HEK293 (cell line): ENCODE measurements around the gene FLRT1.
A peak's percentile ranks its signal among the peaks of the same experiment; 100 is the strongest.

Source experiments
- CTCF ChIA-PET: fragments of 350-600 bp; formaldehyde crosslinking; extraction: SDS; loops from one replicate; lab custom pipeline; 2021; ENCODE audit warnings: antibody characterized with exemption; lab: Yijun Ruan, JAX
- POLR2A ChIA-PET: fragments of 300-600 bp; formaldehyde crosslinking; extraction: SDS; loops from one replicate; lab custom pipeline; 2020; ENCODE audit warnings: antibody characterized with exemption, inconsistent platforms; lab: Yijun Ruan, JAX
- H3K27ac ChIP-seq: fragments of 200-500 bp; sonication (Bioruptor generic); 2 replicates; pipeline ENCODE4 v1.5.1; 2014; ENCODE audit warnings: low read depth, low read length, control low read depth, inconsistent platforms; ENCODE audit errors: extremely low read depth
- H3K36me3 ChIP-seq, 2 experiments: fragments of 200-500 bp in 1 of 2; sonication (Bioruptor generic) in 1 of 2; 1 replicate in 1 of 2; 2 replicates in 1 of 2; pipeline ENCODE4 v1.5.1; 2014 to 2017; ENCODE audit warnings: inconsistent platforms in 2 of 2, low read length in 2 of 2; ENCODE audit not compliant: control insufficient read depth in 2 of 2, insufficient read depth in 1 of 2
- H3K4me1 ChIP-seq: fragments of 200-500 bp; sonication (Bioruptor generic); 2 replicates; pipeline ENCODE4 v1.5.1; 2014; ENCODE audit warnings: mild to moderate bottlenecking, low read length, inconsistent platforms; ENCODE audit not compliant: control insufficient read depth, insufficient read depth
- H3K4me3 ChIP-seq: 2 replicates; pipeline ENCODE4 v1.5.1; 2011; ENCODE audit warnings: low read depth, mild to moderate bottlenecking, control low read depth, low read length, moderate library complexity
- H3K9me3 ChIP-seq: fragments of 200-500 bp; sonication (Bioruptor generic); 2 replicates; pipeline ENCODE4 v1.5.1; 2014; ENCODE audit warnings: low read depth, low read length, inconsistent platforms; ENCODE audit not compliant: control insufficient read depth, insufficient read depth
- GFI1B ChIP-seq: fragments of 450-650 bp; formaldehyde crosslinking; IDR thresholded peaks from 2 replicates; pipeline ENCODE4 v1.5.1; 2016; ENCODE audit warnings: missing biosample characterization, missing genetic modification characterization
- GLIS2 ChIP-seq: fragments of 450-650 bp; formaldehyde crosslinking; IDR thresholded peaks from 2 replicates; pipeline ENCODE4 v1.5.1; 2016; ENCODE audit warnings: missing biosample characterization, missing genetic modification characterization
- HIC1 ChIP-seq: fragments of 450-650 bp; formaldehyde crosslinking; IDR thresholded peaks from 2 replicates; pipeline ENCODE4 v1.5.1; 2016; ENCODE audit warnings: missing biosample characterization, missing genetic modification characterization
- KLF1 ChIP-seq: fragments of 450-650 bp; formaldehyde crosslinking; IDR thresholded peaks from 2 replicates; pipeline ENCODE4 v1.5.1; 2016; ENCODE audit warnings: missing biosample characterization, missing genetic modification characterization
- KLF16 ChIP-seq: fragments of 450-650 bp; formaldehyde crosslinking; IDR thresholded peaks from 2 replicates; pipeline ENCODE4 v1.5.1; 2017; ENCODE audit warnings: missing biosample characterization, missing genetic modification characterization
- KLF9 ChIP-seq: fragments of 450-650 bp; formaldehyde crosslinking; IDR thresholded peaks from 2 replicates; pipeline ENCODE4 v1.5.1; 2016; ENCODE audit warnings: missing biosample characterization, missing genetic modification characterization, low read depth
- OSR2 ChIP-seq: fragments of 450-650 bp; formaldehyde crosslinking; IDR thresholded peaks from 2 replicates; pipeline ENCODE4 v1.5.1; 2016; ENCODE audit warnings: missing biosample characterization, missing genetic modification characterization
- REST ChIP-seq: fragments of 450-650 bp; formaldehyde crosslinking; IDR thresholded peaks from 2 replicates; pipeline ENCODE4 v1.5.1; 2016; ENCODE audit warnings: missing biosample characterization, missing genetic modification characterization
- SCRT2 ChIP-seq: fragments of 450-650 bp; formaldehyde crosslinking; IDR thresholded peaks from 2 replicates; pipeline ENCODE4 v1.5.1; 2016; ENCODE audit warnings: missing biosample characterization, missing genetic modification characterization
- SP3 ChIP-seq: fragments of 450-650 bp; formaldehyde crosslinking; IDR thresholded peaks from 2 replicates; pipeline ENCODE4 v1.5.1; 2016; ENCODE audit warnings: missing biosample characterization, missing genetic modification characterization
- ZBTB26 ChIP-seq: fragments of 450-650 bp; formaldehyde crosslinking; optimal IDR thresholded peaks from 2 replicates; pipeline ENCODE3; 2016; ENCODE audit warnings: missing biosample characterization, mild to moderate bottlenecking, missing genetic modification characterization
- ZNF169 ChIP-seq: fragments of 450-650 bp; formaldehyde crosslinking; IDR thresholded peaks from 2 replicates; pipeline ENCODE4 v1.5.1; 2016; ENCODE audit warnings: missing biosample characterization, missing genetic modification characterization
- ZNF214 ChIP-seq: fragments of 450-650 bp; formaldehyde crosslinking; IDR thresholded peaks from 2 replicates; pipeline ENCODE4 v1.5.1; 2017; ENCODE audit warnings: missing biosample characterization, mild to moderate bottlenecking, missing genetic modification characterization, borderline replicate concordance
- ZNF248 ChIP-seq: fragments of 450-650 bp; formaldehyde crosslinking; IDR thresholded peaks from 2 replicates; pipeline ENCODE4 v1.5.1; 2017; ENCODE audit warnings: missing biosample characterization, missing genetic modification characterization
- ZNF335 ChIP-seq: fragments of 450-650 bp; formaldehyde crosslinking; conservative IDR thresholded peaks from 2 replicates; pipeline ENCODE4 v1.5.1; 2016; ENCODE audit warnings: missing biosample characterization, missing genetic modification characterization
- ZNF416 ChIP-seq: fragments of 450-650 bp; formaldehyde crosslinking; IDR thresholded peaks from 2 replicates; pipeline ENCODE4 v1.5.1; 2016; ENCODE audit warnings: missing biosample characterization, missing genetic modification characterization
- ZNF549 ChIP-seq: fragments of 450-650 bp; IDR thresholded peaks from 2 replicates; pipeline ENCODE4 v1.5.1; 2018; ENCODE audit warnings: missing biosample characterization, missing genetic modification characterization, mild to moderate bottlenecking, inconsistent platforms, moderate library complexity
- ZNF555 ChIP-seq: fragments of 450-650 bp; formaldehyde crosslinking; conservative IDR thresholded peaks from 2 replicates; pipeline ENCODE4 v1.5.1; 2017; ENCODE audit warnings: missing biosample characterization, mild to moderate bottlenecking, missing genetic modification characterization, inconsistent platforms
- ZNF560 ChIP-seq: fragments of 450-650 bp; formaldehyde crosslinking; IDR thresholded peaks from 2 replicates; pipeline ENCODE4 v1.5.1; 2017; ENCODE audit warnings: missing biosample characterization, missing genetic modification characterization, borderline replicate concordance
- ZNF580 ChIP-seq: fragments of 450-650 bp; formaldehyde crosslinking; IDR thresholded peaks from 2 replicates; pipeline ENCODE4 v1.5.1; 2016; ENCODE audit warnings: missing biosample characterization, missing genetic modification characterization
- ZNF610 ChIP-seq: fragments of 450-650 bp; formaldehyde crosslinking; IDR thresholded peaks from 2 replicates; pipeline ENCODE4 v1.5.1; 2016; ENCODE audit warnings: missing biosample characterization, missing genetic modification characterization, borderline replicate concordance
- ZNF639 ChIP-seq: fragments of 450-650 bp; formaldehyde crosslinking; IDR thresholded peaks from 2 replicates; pipeline ENCODE4 v1.5.1; 2016; ENCODE audit warnings: missing biosample characterization, missing genetic modification characterization

The FLRT1 gene

GRCh38 chr11:64035576-64035975, at the start of gene FLRT1:
TSS of gene FLRT1 (plus strand) at chr11:64035931. CDS start at chr11:64116268, 80,337 bp downstream.
- Histone ChIP-seq H3K9me3 (no peaks in the 10 kb centered on the region), H3K36me3 (no peaks in the 10 kb centered on the region), H3K4me1 (no peaks in the 10 kb centered on the region), H3K4me3 (peak within 1 kb of the TSS; percentile 28), H3K27ac (no peak within 1 kb of the TSS)
- POLR2A ChIA-PET, result no interaction called here
- CTCF ChIA-PET, result interaction anchor here (0.9 kb wide), 1 partner anchor 34 kb away, joined by 3 read pairs; no protein-coding TSS in a partner anchor
- TF ChIP-seq KLF1 (tag by site-specific recombination) (no peak), ZNF580 (no peak), ZBTB26 (no peak), ZNF169 (tag by site-specific recombination) (no peak), ZNF560 (tag by site-specific recombination) (no peak), ZNF610 (tag by site-specific recombination) (no peak)

GRCh38 chr11:63986156-63986931, 49.4 kb upstream of the FLRT1 start, which contains the start of gene OTUB1:
TSS of gene OTUB1 (plus strand) at chr11:63986438. CDS start at chr11:63986457, 19 bp downstream.
- ChIA-PET CTCF (interaction anchor here (0.6 to 1.0 kb wide), 4 partner anchors 41 to 163 kb away, joined by 3 to 6 read pairs (median 4); no protein-coding TSS in a partner anchor), POLR2A (interaction anchor here (0.5 to 1.5 kb wide), 2 partner anchors 9 to 12 kb away, joined by 3 to 7 read pairs; partner anchors contain the start of gene COX8A)
- H3K9me3 ChIP-seq, result no peaks in the 10 kb centered on the region
- H3K36me3 ChIP-seq, result peaks cover 4 to 33% of the 10 kb centered on the region in 2 experiments; a peak in 2 of 3 replicates
- H3K27ac ChIP-seq, result peak within 1 kb of the TSS; percentile 76
- peak within 1 kb of the TSS; percentile 95 for H3K4me3 ChIP-seq
- H3K4me1 ChIP-seq, result 0 out of 2 replicates have a peak, but pooled peaks cover 2% of the 10 kb centered on the region
- TF ChIP-seq ZNF555 (tag by site-specific recombination) (no peak), ZNF214 (tag by site-specific recombination) (no peak), ZNF639 (tag by site-specific recombination) (no peak), HIC1 (tag by site-specific recombination) (peak; percentile 61; the same call in 1 of the 2 replicates), ZNF580 (peak; percentile 36; the same call in 1 of the 2 replicates), ZNF335 (tag by site-specific recombination) (peak; percentile 56; the same call in 1 of the 2 replicates), REST (tag by site-specific recombination) (peak; percentile 61; the same call in 1 of the 2 replicates), ZNF248 (no peak), GLIS2 (tag by site-specific recombination) (peak; percentile 60), ZNF549 (no peak), GFI1B (tag by site-specific recombination) (no peak; the same call in 1 of the 2 replicates), KLF9 (tag by site-specific recombination) (peak; percentile 51; the same call in 1 of the 2 replicates), SCRT2 (peak; percentile 89), KLF16 (tag by site-specific recombination) (peak; percentile 84), SP3 (tag by site-specific recombination) (peak; percentile 88), OSR2 (tag by site-specific recombination) (peak; percentile 63), ZNF416 (tag by site-specific recombination) (no peak)
